Measurements from ENCODE around the gene INSYN2B.

The INSYN2B gene

DNA sequence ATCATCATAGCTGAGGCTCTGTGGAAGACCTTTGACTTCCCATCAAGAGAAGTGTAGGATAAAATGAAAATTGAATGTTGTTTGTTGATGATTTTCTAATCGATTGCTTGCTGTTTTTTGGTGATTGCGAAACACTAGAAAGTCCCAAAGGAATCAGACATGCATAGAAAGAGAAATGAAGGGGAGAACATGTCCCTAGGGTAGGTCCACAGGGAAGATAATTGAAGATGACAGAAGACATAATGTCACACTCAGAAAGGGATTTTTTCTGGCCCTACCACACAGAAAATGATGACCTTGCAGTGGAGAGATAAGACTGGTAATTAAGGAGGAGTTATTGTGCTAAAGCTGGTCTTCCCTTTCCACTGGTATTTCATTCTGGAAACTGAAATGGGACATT, 62.8 kb downstream of the INSYN2B start:
- no peak for TF ChIP-seq CTCF (IDR thresholded peaks at IDR 0.05; ENCODE audit: low read depth, low read length)
- DNase-seq (ENCODE audit: low read depth in 2 of 2) = no peak
- no peak overlapping the region for H3K4me3 ChIP-seq (replicated peaks in 1 of 2; ENCODE audit: low read depth in 2 of 2, low read length in 2 of 2)

- no peak for TF ChIP-seq CTCF (IDR thresholded peaks at IDR 0.05; ENCODE audit: low read depth, low read length)
- DNase-seq (ENCODE audit: low read depth in 2 of 2) = peak; percentile 59 to 77
- H3K4me3 ChIP-seq (replicated peaks in 1 of 2; ENCODE audit: low read depth in 2 of 2, low read length in 2 of 2) = no peak overlapping the region
Measured at GRCh38 chr5:169914766-169915165, 65.5 kb downstream of the INSYN2B start.

DNA sequence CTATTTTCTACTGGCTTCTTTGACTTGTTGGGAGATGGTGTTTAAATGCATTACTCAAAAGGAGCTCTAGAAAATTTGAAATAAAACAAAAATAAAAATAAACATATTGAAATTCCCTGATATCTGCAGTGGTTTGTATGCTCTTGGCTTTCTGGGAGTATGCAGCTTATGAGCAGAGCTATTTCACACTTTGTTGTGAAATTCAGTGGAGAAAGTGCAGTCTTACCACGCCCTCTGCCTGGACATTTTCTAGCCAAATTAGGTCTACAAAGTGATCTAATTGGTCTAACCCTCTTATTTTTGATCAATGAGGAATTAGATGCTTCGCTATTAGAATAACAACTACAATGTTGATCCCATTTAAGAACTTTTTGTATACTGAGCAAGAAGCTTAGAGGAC, 66.8 kb downstream of the INSYN2B start:
- peak in 1 of 2 donors; percentile 43 for DNase-seq (ENCODE audit: low read depth in 2 of 2)
- H3K4me3 ChIP-seq (replicated peaks in 1 of 2; ENCODE audit: low read depth in 2 of 2, low read length in 2 of 2) = no peak overlapping the region
- TF ChIP-seq CTCF (IDR thresholded peaks at IDR 0.05; ENCODE audit: low read depth, low read length) = no peak

DNA sequence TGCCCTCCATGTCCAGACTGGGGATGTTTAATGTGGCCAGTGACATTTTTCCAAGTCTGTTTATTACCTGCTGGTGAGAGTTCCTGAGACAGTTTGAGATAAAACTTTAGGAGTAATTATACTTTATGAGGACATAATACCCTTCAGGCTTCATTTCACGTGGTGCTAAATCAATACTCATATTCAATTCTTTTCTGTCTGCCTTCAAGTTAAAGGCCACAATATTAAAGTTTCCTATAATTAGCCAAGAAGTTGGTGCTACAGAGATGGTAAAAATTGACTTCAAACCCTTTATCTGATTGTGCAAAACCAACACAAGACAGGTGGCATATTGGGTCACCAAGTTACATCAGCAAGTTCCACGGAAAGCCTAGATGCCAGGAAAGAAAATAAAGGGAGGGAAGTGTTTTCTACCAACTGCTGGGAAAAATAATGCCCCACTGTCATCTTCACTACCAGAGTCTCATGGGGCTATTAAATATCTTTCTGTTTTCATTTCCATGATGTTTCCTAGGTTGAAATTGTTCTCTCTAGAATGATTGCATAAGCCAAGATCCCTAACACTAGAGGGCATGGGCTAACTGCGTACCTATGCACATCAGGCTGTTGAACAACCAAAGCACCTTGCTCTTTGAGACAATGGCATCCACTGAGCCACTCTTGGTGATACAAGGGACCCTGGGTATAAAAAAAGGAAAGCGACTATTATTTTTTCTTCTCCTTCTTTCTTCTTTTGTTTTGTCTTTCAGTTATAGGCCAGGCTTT, 68.7 kb downstream of the INSYN2B start:
- DNase-seq (ENCODE audit: low read depth in 2 of 2) = no peak
- no peak for TF ChIP-seq CTCF (IDR thresholded peaks at IDR 0.05; ENCODE audit: low read depth, low read length)
- no peak overlapping the region for H3K4me3 ChIP-seq (replicated peaks in 1 of 2; ENCODE audit: low read depth in 2 of 2, low read length in 2 of 2)

DNA sequence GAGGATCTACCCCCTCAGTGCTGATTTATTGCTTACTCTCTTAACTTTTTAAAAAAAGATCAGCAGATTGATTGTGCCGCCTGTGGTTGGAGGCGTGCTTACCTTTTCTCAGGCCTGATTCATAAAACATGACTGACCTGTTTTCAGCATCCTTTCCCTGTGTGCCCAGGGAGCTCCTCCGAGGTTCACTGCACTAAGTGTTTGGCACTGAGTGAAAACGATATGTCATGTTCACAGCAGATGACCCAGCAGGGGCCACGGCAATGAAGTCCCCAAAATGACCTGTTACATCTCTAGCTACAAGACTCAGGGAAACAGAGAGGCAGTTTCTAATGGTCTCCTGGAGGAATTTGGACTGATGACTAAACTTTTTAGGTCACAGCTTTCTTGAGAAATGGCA, 69.9 kb downstream of the INSYN2B start:
- DNase-seq (ENCODE audit: low read depth in 2 of 2) = no peak
- H3K4me3 ChIP-seq (replicated peaks in 1 of 2; ENCODE audit: low read depth in 2 of 2, low read length in 2 of 2) = no peak overlapping the region
- no peak for TF ChIP-seq CTCF (IDR thresholded peaks at IDR 0.05; ENCODE audit: low read depth, low read length)

DNA sequence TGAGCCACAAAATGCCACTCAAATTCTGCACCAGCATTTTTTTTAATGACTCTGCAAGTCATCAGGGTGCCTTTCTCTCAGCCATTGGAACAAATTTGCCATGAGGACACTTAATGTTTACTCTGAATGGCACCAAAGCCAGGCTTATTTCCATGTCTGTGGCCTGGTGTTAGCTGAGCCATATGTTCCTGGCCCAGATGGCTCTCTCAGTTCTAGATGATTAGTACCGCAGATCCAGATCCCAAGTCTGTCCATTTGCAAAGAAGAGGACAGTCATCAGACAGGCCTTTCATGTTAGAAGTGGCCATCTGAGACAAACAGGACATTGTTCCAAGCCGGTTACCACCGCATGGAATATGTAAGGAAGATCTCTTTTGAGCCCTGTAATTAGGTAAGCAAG, 70.3 kb downstream of the INSYN2B start:
- no peak for TF ChIP-seq CTCF (IDR thresholded peaks at IDR 0.05; ENCODE audit: low read depth, low read length)
- DNase-seq (ENCODE audit: low read depth in 2 of 2) = no peak
- H3K4me3 ChIP-seq (replicated peaks in 1 of 2; ENCODE audit: low read depth in 2 of 2, low read length in 2 of 2) = no peak overlapping the region

DNA sequence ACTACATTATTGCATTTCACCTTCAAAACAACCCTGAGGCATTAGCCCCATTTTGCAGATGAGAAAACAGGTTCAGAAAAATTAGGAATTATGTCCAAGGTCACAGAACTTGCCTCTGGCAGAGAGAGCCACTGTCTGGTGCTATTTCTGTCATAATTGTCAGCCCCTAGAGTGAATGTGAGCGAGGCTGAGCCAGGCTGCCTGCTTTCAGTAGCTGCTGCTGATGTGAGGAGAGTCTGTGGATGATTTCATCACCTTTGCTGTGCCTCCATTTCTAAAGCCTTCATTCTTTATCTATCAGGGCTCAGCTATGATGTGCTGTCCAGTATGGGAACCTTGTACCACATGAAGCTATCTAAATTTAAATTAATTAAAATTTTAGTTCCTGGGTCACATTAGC, 71.4 kb downstream of the INSYN2B start:
- DNase-seq (ENCODE audit: low read depth in 2 of 2) = no peak
- TF ChIP-seq CTCF (IDR thresholded peaks at IDR 0.05; ENCODE audit: low read depth, low read length) = no peak

More for the DNA sequence above, 71.4 kb downstream of the INSYN2B start:
- H3K4me3 ChIP-seq (replicated peaks in 1 of 2; ENCODE audit: low read depth in 2 of 2, low read length in 2 of 2) = no peak overlapping the region
